IMR-90 (cell line): ENCODE measurements around the gene UQCRC1. TPM values are rescaled to one million over a fixed set of nuclear protein-coding genes. Genes with fewer than 3 reads are reported as not detected.
"Not testable (repeated sequence)": the region's sequence is repeated elsewhere in the genome, so short reads cannot be mapped to it uniquely, and the experiment has no call there.

ENCODE experiments used
- ATAC-seq: fragments of 200-7000 bp; cut with Tn5 transposase; 2 replicates; pipeline ENCODE4 v1.9.1; 2020; ENCODE audit warnings: low read depth, mild to moderate bottlenecking, moderate library complexity
- BruUV-seq: library from RNA; stranded (reverse); fragments of 400-500 nt; replicated peaks from 2 replicates; lab custom pipeline; 2021; lab: Mats Ljungman, UMichigan
- CTCF ChIA-PET: fragments of 300-600 bp; formaldehyde crosslinking; extraction: SDS; loops from one replicate; lab custom pipeline; 2021; ENCODE audit warnings: antibody characterized with exemption; lab: Yijun Ruan, JAX
- POLR2A ChIA-PET: fragments of 300-600 bp; sonication (Branson Sonifier 250); formaldehyde crosslinking; loops from one replicate; lab custom pipeline; 2022; ENCODE audit warnings: antibody characterized with exemption; ENCODE audit not compliant: unreplicated experiment; lab: Charles Lee
- DNase-seq: peaks from one replicate; pipeline ENCODE4 v3.0.0; 2013
- H2AFZ ChIP-seq: replicated peaks from 2 replicates; pipeline ENCODE3; 2013; ENCODE audit warnings: low read length, mild to moderate bottlenecking; ENCODE audit not compliant: poor library complexity
- H2AK5ac ChIP-seq: 2 replicates; pipeline ENCODE4 v1.6.1; 2013; ENCODE audit warnings: low read depth, low read length, inconsistent platforms
- H2AK9ac ChIP-seq: replicated peaks from 2 replicates; pipeline ENCODE3; 2013; ENCODE audit warnings: mild to moderate bottlenecking, low read depth, low read length, moderate library complexity; ENCODE audit not compliant: poor library complexity
- H2BK120ac ChIP-seq: 2 replicates; pipeline ENCODE4 v1.6.1; 2013; ENCODE audit warnings: low read depth, low read length, inconsistent platforms
- H2BK15ac ChIP-seq: 3 replicates; pipeline ENCODE4 v1.6.1; 2013; ENCODE audit warnings: low read depth, low read length, inconsistent platforms
- H2BK20ac ChIP-seq: 2 replicates; pipeline ENCODE4 v1.6.1; 2013; ENCODE audit warnings: low read depth, mild to moderate bottlenecking, inconsistent platforms, low read length, moderate library complexity
- H2BK5ac ChIP-seq: 2 replicates; pipeline ENCODE4 v1.6.1; 2013; ENCODE audit warnings: mild to moderate bottlenecking, low read depth, low read length, inconsistent platforms; ENCODE audit not compliant: poor library complexity, severe bottlenecking
- H3K14ac ChIP-seq: replicated peaks from 2 replicates; pipeline ENCODE4 v1.6.1; 2013; ENCODE audit warnings: low read depth, low read length, inconsistent platforms
- H3K18ac ChIP-seq: 2 replicates; pipeline ENCODE4 v1.6.1; 2013; ENCODE audit warnings: low read depth, low read length, control low read depth
- H3K23ac ChIP-seq: 2 replicates; pipeline ENCODE4 v1.6.1; 2013; ENCODE audit warnings: low read depth, low read length, inconsistent platforms
- H3K27ac ChIP-seq: 2 replicates; pipeline ENCODE4 v1.5.1; 2013; ENCODE audit warnings: mild to moderate bottlenecking, control low read depth, low read length; ENCODE audit not compliant: insufficient read depth
- H3K27me3 ChIP-seq: 2 replicates; pipeline ENCODE4 v1.6.1; 2013; ENCODE audit warnings: low read length; ENCODE audit not compliant: control insufficient read depth, insufficient read depth
- H3K36me3 ChIP-seq: 2 replicates; pipeline ENCODE4 v1.6.1; 2013; ENCODE audit warnings: low read length, mixed read lengths; ENCODE audit not compliant: control insufficient read depth, insufficient read depth
- H3K4ac ChIP-seq: 2 replicates; pipeline ENCODE4 v1.6.1; 2013; ENCODE audit warnings: low read depth, low read length, inconsistent platforms
- H3K4me1 ChIP-seq: 2 replicates; pipeline ENCODE4 v1.6.1; 2013; ENCODE audit warnings: low read length, mixed read lengths; ENCODE audit not compliant: control insufficient read depth, insufficient read depth
- H3K4me2 ChIP-seq: 2 replicates; pipeline ENCODE4 v1.6.1; 2013; ENCODE audit warnings: low read depth, mild to moderate bottlenecking, control low read depth, low read length, moderate library complexity
- H3K4me3 ChIP-seq: 2 replicates; pipeline ENCODE4 v1.5.1; 2013; ENCODE audit warnings: low read depth, mild to moderate bottlenecking, control low read depth, low read length, moderate library complexity; ENCODE audit not compliant: insufficient read depth
- H3K56ac ChIP-seq: 2 replicates; pipeline ENCODE4 v1.6.1; 2013; ENCODE audit warnings: low read length, inconsistent platforms; ENCODE audit not compliant: insufficient read depth; ENCODE audit errors: extremely low read depth
- H3K79me1 ChIP-seq, 2 experiments: 2 replicates each; pipeline ENCODE4 v1.6.1; 2013; ENCODE audit warnings: low read length in 2 of 2, inconsistent platforms in 1 of 2, low read depth in 1 of 2
- H3K9ac ChIP-seq: 2 replicates; pipeline ENCODE4 v1.6.1; 2013; ENCODE audit warnings: low read depth, low read length, control low read depth
- H3K9me1 ChIP-seq: 2 replicates; pipeline ENCODE4 v1.6.1; 2013; ENCODE audit warnings: low read length, inconsistent platforms; ENCODE audit not compliant: insufficient read depth
- H3K9me3 ChIP-seq: 2 replicates; pipeline ENCODE4 v1.6.1; 2013; ENCODE audit warnings: low read length; ENCODE audit not compliant: control insufficient read depth, insufficient read depth
- H4K20me1 ChIP-seq: 2 replicates; pipeline ENCODE4 v1.6.1; 2013; ENCODE audit warnings: low read length, inconsistent platforms; ENCODE audit not compliant: insufficient read depth
- H4K5ac ChIP-seq: 2 replicates; pipeline ENCODE4 v1.6.1; 2013; ENCODE audit warnings: mild to moderate bottlenecking, low read depth, low read length, control low read depth
- H4K8ac ChIP-seq, 2 experiments: 2 replicates each; pipeline ENCODE4 v1.6.1; 2013; ENCODE audit warnings: low read depth in 2 of 2, low read length in 2 of 2, control low read depth in 1 of 2, inconsistent platforms in 1 of 2
- H4K91ac ChIP-seq: 2 replicates; pipeline ENCODE4 v1.6.1; 2013; ENCODE audit warnings: low read depth, low read length, inconsistent platforms; ENCODE audit not compliant: insufficient read depth
- WGBS, 2 experiments: methylation state at CpG; one replicate each; pipeline versions ENCODE4 v1.1.5 to v1.1.7; 2013; ENCODE audit warnings: missing lambda C conversion rate in 2 of 2; ENCODE audit not compliant: insufficient read length in 1 of 2; ENCODE audit errors: extremely low coverage in 2 of 2; 5-methylcytosine and 5-hydroxymethylcytosine counted together
- dilution Hi-C: fragments of 300-500 bp; cut with HindIII; formaldehyde crosslinking; loops from one replicate; pipeline ENCODE4 v1.14.3; 2018; ENCODE audit warnings: low sequenced_read_pairs; ENCODE audit not compliant: unreplicated experiment
- in situ Hi-C: fragments of 300-500 bp; cut with MboI; formaldehyde crosslinking; loops from 3 replicates; pipeline ENCODE4 v1.14.3; 2019; ENCODE audit warnings: low sequenced_read_pairs, inconsistent platforms, mixed read lengths
- intact Hi-C: fragments of 100-400 bp; cut with micrococcal nuclease; formaldehyde crosslinking; loops from 2 replicates; pipeline ENCODE4 v1.10.0; 2022
- microRNA-seq, 2 experiments: library from miRNA; stranded (forward) in 1 of 2; unstranded in 1 of 2; fragments of 10-50 nt in 1 of 2; fragments of <30 nt in 1 of 2; gene quantifications in 1 of 2; microRNA quantifications in 1 of 2; one replicate each; pipeline versions ENCODE3 to v1.1.0; 2013 to 2020; ENCODE audit not compliant: insufficient read depth in 1 of 2, insufficient read length in 1 of 2, unreplicated experiment in 1 of 2
- polyA plus RNA-seq, 3 experiments: library from polyadenylated mRNA; depleted of rRNA; stranded (reverse); fragments of >200 nt; gene quantifications; 2 replicates each; pipeline ENCODE4 v1.2.3, GENCODE V29; 2012; ENCODE audit warnings: low replicate concordance in 1 of 3
- small RNA-seq, 5 experiments: library from RNA; depleted of rRNA; stranded (forward); fragments of <200 nt; gene quantifications; one replicate each; pipeline ENCODE3, GENCODE V24; 2012
- total RNA-seq: library from RNA; depleted of rRNA; stranded (reverse); fragments of >200 nt; gene quantifications from 2 replicates; pipeline ENCODE4 v1.2.3, GENCODE V29; 2012; rRNA removed

The UQCRC1 gene
- total and polyA plus RNA-seq, 2 of the 4 experiments (the other 2 are of a cell fraction) = 474 to 1,365 TPM

DNA sequence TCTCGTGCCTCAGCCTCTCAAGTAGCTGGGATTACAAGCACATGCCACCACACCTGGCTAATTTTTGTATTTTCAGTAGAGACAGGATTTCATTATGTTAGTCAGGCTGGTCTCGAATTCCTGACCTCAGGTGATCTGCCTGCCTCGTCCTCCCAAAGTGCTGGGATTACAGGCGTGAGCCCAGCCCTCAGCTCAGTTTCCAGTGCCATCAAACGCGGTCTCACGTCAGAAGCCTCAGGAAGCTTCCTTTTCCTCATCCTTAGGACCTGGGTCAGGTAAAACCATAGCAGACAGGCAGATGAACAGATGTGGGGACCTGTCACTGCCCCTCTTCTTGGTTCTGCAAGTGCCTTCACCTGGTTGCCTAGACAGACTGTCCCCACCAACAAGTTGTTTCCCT, 57.8 kb downstream of the UQCRC1 start:
- POLR2A ChIA-PET, H3K27me3 ChIP-seq, H3K9ac ChIP-seq, H4K8ac ChIP-seq, H3K23ac ChIP-seq, H3K18ac ChIP-seq, DNase-seq, H3K9me1 ChIP-seq, H2BK120ac ChIP-seq, H2AFZ ChIP-seq, dilution Hi-C loops, in situ Hi-C loops, H2BK15ac ChIP-seq, H3K9me3 ChIP-seq, H3K56ac ChIP-seq, H3K14ac ChIP-seq, H3K27ac ChIP-seq, H3K4me3 ChIP-seq, H3K4me2 ChIP-seq, H3K4ac ChIP-seq, intact Hi-C loops, H2BK5ac ChIP-seq, BruUV-seq, H4K5ac ChIP-seq, H2AK5ac ChIP-seq, H3K4me1 ChIP-seq, H4K91ac ChIP-seq, ATAC-seq, H2BK20ac ChIP-seq: not testable (repeated sequence)
- peaks cover 10 to 38% of the 10 kb centered on the region in 2 experiments for H3K79me1 ChIP-seq
- CTCF ChIA-PET = interaction anchor here (0.5 kb wide), 1 partner anchor 115 kb away, joined by 3 read pairs; no protein-coding TSS in a partner anchor
- peak overlapping the region; percentile 68 for H2AK9ac ChIP-seq
- peaks cover 11% of the 10 kb centered on the region; the same call in 1 of the 2 replicates for H4K20me1 ChIP-seq
- peaks cover 16% of the 10 kb centered on the region for H3K36me3 ChIP-seq
- WGBS, 2 experiments = 92% methylated on average over 4 of the region's 7 CpGs; no CpG with 5 or more reads in 1 of the 2 experiments

Small RNAs within 50 kb of the gene (microRNA-seq; reads per million reads assigned to microRNA genes)
- not detected for gene MIR4793 (ENCODE audit: unreplicated experiment)
- gene MIR6823 (ENCODE audit: insufficient read depth in 1 of 2, insufficient read length in 1 of 2, unreplicated experiment in 1 of 2) = 0 to 3.1 reads per million in 2 experiments
- not detected for gene MIR711 (ENCODE audit: unreplicated experiment)

Small RNAs within 50 kb of the gene (small RNA-seq; reads per million reads assigned to genes)
- gene MIR6823 = 0 reads per million in 5 experiments

Other genes with a start within 250 kb of the UQCRC1 start
- gene FBXW12, start 237.4 kb downstream of the UQCRC1 start, total RNA-seq = not detected in 2 replicates
- gene FBXW12, start 237.4 kb downstream of the UQCRC1 start, polyA plus RNA-seq (2012; rRNA removed) = not detected in 2 replicates
- 5.2 and 9.2 TPM in 2 replicates for gene PLXNB1, start 179.6 kb downstream of the UQCRC1 start, total RNA-seq
- 25.3 and 27.0 TPM in 2 replicates for gene PLXNB1, start 179.6 kb downstream of the UQCRC1 start, polyA plus RNA-seq (2012; rRNA removed)
- 15.3 and 16.1 TPM in 2 replicates for gene CCDC51, start 169.5 kb downstream of the UQCRC1 start, total RNA-seq
- 11.0 TPM in 2 replicates for gene CCDC51, start 169.5 kb downstream of the UQCRC1 start, polyA plus RNA-seq (2012; rRNA removed)
- gene TMA7, start 169.4 kb downstream of the UQCRC1 start, total RNA-seq = 81.9 and 131 TPM in 2 replicates
- 220 and 240 TPM in 2 replicates for gene TMA7, start 169.4 kb downstream of the UQCRC1 start, polyA plus RNA-seq (2012; rRNA removed)
- 7.2 and 10.8 TPM in 2 replicates for gene ATRIP, start 162.9 kb downstream of the UQCRC1 start, total RNA-seq
- 6.8 and 7.2 TPM in 2 replicates for gene ATRIP, start 162.9 kb downstream of the UQCRC1 start, polyA plus RNA-seq (2012; rRNA removed)
- 82.3 and 88.6 TPM in 2 replicates for gene SHISA5, start 105.5 kb downstream of the UQCRC1 start, total RNA-seq
- 162 and 181 TPM in 2 replicates for gene SHISA5, start 105.5 kb downstream of the UQCRC1 start, polyA plus RNA-seq (2012; rRNA removed)
- gene PFKFB4, start 52.8 kb downstream of the UQCRC1 start, total RNA-seq = 16.1 and 17.0 TPM in 2 replicates
- gene PFKFB4, start 52.8 kb downstream of the UQCRC1 start, polyA plus RNA-seq (2012; rRNA removed) = 14.8 and 16.9 TPM in 2 replicates
- 0.54 and 0.56 TPM in 2 replicates for gene UCN2, start 45.9 kb downstream of the UQCRC1 start, total RNA-seq
- gene UCN2, start 45.9 kb downstream of the UQCRC1 start, polyA plus RNA-seq (2012; rRNA removed) = 2.3 and 2.7 TPM in 2 replicates
- 3.1 and 4.1 TPM in 2 replicates for gene COL7A1, start 14.3 kb downstream of the UQCRC1 start, total RNA-seq
- 20.3 and 23.2 TPM in 2 replicates for gene COL7A1, start 14.3 kb downstream of the UQCRC1 start, polyA plus RNA-seq (2012; rRNA removed)
- not detected in 2 replicates for gene TMEM89, start 12.1 kb upstream of the UQCRC1 start, total RNA-seq
- 0.15 TPM in 1 of 2 replicates, not detected in the other for gene TMEM89, start 12.1 kb upstream of the UQCRC1 start, polyA plus RNA-seq (2012; rRNA removed)
- 11.7 and 11.8 TPM in 2 replicates for gene SLC26A6, start 25.8 kb upstream of the UQCRC1 start, total RNA-seq
- gene SLC26A6, start 25.8 kb upstream of the UQCRC1 start, polyA plus RNA-seq (2012; rRNA removed) = 31.4 and 34.3 TPM in 2 replicates
- gene CELSR3, start 53.2 kb upstream of the UQCRC1 start, total RNA-seq = 0.18 and 0.28 TPM in 2 replicates
- 0.59 and 0.63 TPM in 2 replicates for gene CELSR3, start 53.2 kb upstream of the UQCRC1 start, polyA plus RNA-seq (2012; rRNA removed)
- gene NCKIPSD, start 76.3 kb upstream of the UQCRC1 start, total RNA-seq = 21.0 and 21.9 TPM in 2 replicates
- gene NCKIPSD, start 76.3 kb upstream of the UQCRC1 start, polyA plus RNA-seq (2012; rRNA removed) = 38.3 and 42.3 TPM in 2 replicates
- 73.7 and 76.9 TPM in 2 replicates for gene IP6K2, start 107.6 kb upstream of the UQCRC1 start, total RNA-seq
- 155 and 169 TPM in 2 replicates for gene IP6K2, start 107.6 kb upstream of the UQCRC1 start, polyA plus RNA-seq (2012; rRNA removed)
- 48.2 and 53.0 TPM in 2 replicates for gene PRKAR2A, start 238.2 kb upstream of the UQCRC1 start, total RNA-seq
- gene PRKAR2A, start 238.2 kb upstream of the UQCRC1 start, polyA plus RNA-seq (2012; rRNA removed) = 10.2 and 11.3 TPM in 2 replicates